Stimulated activated CD8-positive, alpha-beta memory T cell treated with anti-CD3 and anti-CD28 coated beads, Interleukin-7, amount 100 ng/mL, for 48 hours (primary cell): Measurements from ENCODE around the gene SEMG1.

Experiments
- DNase-seq, 2 donors: peaks; one replicate each; pipeline ENCODE4 v3.0.0-alpha.2; 2020; ENCODE audit warnings: low read depth in 1 of 2; ENCODE audit errors: extremely low read depth in 1 of 2

The SEMG1 gene, protein sequence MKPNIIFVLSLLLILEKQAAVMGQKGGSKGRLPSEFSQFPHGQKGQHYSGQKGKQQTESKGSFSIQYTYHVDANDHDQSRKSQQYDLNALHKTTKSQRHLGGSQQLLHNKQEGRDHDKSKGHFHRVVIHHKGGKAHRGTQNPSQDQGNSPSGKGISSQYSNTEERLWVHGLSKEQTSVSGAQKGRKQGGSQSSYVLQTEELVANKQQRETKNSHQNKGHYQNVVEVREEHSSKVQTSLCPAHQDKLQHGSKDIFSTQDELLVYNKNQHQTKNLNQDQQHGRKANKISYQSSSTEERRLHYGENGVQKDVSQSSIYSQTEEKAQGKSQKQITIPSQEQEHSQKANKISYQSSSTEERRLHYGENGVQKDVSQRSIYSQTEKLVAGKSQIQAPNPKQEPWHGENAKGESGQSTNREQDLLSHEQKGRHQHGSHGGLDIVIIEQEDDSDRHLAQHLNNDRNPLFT

DNA sequence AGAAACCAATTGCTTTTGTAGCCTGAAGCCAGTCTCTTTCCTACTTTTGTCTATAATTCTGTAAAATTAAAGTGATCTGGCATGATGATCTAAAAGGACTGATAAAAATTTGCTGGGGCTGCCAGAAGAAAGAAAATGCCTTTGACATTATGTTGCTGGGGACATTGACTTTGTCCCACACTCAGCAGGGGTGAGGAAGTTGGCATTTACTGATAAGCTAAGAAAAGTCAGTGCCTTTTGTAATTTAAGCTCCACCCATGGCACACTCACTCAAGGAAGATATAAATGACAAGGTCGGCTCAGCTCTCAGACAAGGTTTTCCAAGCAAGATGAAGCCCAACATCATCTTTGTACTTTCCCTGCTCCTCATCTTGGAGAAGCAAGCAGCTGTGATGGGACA is at the start of gene SEMG1:
TSS of gene SEMG1 (plus strand) at position 309 of the 400 bp plus-strand sequence. CDS start at position 330, 21 bp downstream.
- no peak for DNase-seq

DNA sequence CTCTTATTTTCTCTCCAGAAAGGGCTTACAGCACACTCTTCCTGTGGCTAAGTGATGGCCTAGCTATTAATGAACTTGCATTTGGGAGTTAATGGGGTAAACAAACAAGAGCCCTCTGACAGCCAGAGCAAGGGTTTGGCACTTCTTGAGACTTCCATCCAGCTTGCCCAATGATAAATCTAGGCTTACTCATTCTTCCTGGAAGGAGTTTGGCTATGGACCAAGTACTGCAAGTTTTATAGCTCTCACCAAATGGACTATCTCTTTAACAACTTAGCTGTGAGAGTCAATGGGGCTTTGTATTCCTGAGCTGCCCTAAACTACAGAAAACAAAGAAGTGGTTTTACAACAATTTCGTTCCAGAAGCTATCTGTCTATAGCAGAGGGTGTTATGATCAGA is 48.9 kb upstream of the SEMG1 start:
- DNase-seq: no peak

DNA sequence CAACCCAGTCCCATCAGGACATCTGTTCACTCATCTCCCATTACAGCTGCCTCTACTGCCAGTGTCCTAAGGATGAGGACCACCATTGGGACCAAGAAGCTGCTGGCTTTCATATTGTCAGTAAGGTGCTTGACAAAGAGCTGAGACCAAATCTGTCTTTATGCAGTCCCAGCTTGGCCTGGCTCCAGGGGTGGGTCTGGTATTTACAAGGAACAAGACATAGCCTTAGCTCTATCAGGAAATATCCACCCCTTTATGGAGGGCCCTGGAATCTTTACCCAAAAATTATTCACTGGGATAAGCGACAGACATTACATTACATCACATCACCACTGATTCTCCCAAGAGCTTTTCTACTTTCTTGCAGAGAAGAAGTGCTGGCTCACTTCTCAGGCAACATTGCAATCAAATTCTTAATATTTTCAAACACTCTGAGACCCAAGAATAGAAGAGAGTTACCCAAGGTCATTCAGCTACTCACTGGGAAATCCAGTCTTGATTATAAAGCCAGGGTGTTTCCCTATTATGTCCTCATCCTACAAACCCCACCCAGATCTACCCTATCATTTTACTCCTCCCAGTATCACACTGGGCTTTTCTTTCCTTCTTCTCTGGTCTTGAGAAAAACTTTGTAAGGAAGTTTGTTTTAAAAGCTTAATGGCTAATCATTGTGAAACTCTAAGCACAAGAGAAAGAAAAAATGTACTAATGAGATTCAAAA is 43.6 kb upstream of the SEMG1 start:
- no peak for DNase-seq

DNA sequence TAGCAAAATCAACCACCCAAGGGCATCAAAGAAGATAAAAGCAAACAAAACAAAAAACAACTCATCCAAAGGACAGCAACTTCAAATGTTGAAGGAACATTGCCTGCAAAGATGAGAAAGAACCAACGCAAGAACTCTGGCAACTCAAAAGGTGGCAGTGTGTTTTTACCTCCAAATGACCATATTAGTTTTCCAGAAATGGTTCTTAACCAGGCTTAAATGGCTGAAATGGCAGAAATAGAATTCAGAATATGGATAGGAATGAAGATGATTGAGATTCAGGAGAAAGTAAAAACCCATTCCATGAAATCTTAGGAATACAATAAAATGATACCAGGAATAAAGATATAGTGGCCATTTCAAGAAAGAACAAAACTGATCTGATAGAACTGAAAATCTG is 41.9 kb upstream of the SEMG1 start:
- DNase-seq: no peak

DNA sequence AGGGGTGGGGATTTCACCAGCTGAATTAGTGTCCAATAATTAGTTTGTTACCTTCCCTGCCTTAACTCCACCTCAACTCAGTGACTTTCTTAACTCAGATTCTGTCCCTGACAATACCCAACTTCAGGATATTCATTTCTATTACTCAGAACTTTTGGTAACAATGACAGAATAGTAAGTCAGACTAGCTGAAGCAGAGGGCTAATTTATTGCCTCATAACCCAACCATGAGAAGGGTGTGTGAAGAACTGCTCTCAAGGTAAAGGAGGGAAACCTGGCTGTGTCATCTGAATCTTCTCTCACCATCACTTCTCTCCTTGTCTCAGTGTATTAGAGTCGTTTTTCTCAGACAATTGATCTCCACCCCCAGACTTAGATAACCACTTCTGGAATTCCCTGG is 33.3 kb upstream of the SEMG1 start:
- DNase-seq: no peak

DNA sequence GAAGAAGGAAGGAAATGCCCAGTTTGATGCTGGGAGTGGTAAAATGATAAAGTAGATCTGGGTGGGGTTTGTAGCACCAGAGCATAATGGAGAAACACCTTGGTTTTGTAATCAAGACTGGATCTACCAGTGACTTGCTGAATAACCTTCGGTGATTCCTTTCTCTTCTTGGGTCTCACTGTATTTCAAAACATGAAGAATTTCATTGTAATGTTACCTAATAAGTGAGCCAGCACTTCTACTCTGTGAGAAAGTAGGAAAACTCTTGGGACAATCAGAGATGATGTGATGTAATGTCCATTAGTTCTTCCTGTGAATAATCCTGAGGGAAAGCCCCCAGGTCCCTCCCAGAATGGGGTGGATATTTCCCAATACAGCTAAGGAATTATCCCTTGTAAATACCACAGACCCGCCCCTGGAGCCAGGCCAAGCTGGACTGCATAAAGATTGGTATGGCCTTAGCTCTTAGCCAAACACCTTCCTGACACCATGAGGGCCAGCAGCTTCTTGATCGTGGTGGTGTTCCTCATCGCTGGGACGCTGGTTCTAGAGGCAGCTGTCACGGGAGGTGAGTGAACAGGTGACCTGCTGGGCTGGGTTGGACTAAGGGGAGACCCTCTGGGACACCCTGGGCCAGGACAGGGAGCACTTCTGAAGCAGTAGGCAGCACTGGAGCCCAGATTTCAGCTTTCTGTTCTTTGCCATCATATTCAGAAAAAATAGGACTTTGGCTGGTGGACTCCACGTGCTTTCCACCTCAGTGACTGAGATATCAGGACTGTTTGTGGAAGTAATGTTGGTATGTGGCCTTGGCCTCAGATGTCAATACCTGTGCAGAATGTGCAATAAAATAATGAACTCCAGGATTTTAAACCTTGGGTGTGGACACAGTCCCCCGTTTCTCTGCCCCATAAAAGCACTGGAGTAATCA is 32.1 kb upstream of the SEMG1 start, which contains the start of gene PI3:
TSS of gene PI3 (plus strand) at position 469 of the 931 bp plus-strand sequence. CDS start at position 490, 21 bp downstream.
- DNase-seq: no peak

DNA sequence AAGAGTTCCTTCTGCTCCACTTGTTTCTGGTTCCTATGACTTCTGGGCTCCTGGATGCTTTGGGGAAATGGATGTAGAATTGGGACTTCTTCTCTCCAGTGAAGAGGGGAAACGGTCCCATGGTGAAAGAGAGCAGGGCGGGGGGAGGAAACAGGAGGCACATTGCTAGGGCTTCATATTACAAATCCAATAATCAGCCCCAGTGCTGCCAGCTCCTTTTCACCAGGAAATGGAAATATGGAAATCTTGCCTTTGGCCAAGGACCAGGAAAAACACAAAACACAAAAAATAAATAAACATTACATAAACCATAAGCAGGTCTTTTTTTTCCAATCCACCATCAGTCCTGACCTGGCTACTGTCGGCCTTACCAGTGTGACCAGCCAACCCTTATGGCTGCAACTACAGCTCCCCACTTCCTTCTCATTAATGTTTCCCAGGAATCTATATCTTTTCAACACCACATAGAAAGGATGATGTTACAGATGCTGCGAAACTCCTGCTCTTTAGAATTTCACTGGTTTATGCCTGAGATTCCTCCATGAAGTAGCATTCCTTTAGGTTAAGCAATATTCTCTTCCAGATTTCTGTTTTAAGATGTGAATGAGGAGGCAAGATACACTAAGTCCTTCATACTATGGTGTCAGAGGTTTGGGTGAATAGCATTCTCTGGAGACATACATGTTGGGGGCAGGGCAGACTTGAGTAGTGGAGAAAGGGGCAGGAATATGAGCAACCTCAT is 30.1 kb upstream of the SEMG1 start:
- no peak for DNase-seq

DNA sequence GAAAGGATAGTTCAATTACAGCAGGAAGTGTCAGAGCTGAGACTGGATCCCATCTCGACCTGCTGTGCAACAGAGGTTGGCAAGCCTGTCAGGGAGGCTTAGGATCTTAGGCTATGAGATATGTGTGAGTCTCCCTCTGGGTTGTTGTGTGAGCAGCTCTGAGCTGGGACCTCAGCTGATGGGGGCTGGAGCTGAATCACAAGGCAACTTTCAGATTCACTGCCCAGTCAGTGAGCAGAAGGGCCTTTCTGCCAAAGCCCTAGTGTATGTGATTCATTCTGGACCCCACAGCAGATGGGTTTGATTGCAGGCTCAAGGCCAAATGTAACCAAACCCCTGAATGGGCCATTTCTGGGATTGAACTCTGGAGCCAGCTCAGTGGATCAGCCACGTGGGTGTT is 27.7 kb upstream of the SEMG1 start:
- no peak for DNase-seq

DNA sequence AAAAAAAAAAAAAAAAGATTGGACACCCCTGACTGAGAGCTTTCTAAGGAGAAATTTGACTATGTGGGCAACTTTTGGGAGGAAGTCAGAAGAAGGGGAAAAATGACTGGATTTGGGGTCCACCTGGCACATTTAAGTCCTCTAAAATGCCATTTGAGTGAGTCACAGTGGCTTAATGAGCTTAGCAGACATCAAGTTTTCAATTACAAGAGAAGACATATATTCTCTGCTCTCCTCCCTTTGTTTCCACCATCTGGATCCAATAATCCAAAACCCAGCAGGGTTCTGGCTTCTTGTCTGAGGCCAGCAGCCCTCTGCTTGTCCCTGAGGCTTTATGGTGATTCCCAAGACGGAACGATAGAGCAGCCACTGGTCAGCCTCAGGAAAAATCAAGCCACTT is 25.2 kb upstream of the SEMG1 start:
- no peak for DNase-seq

DNA sequence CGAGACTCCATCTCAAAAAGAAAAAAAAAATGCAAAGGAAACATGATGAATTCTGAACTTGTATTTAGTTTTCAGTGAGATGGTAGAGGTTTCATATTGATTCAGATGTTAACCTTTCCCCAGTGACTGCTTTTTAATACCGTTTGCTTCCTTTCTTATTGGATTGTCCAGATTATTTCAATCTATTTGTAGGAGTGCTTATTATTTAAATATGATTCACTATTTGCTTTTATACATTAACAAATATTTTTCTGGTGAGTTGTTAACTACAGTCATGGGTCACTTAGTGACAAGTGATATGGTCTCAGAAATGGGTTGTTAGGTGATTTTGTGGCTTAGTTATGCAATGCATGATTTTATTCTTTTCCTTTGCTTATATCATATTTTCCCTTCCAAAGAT is 23.7 kb upstream of the SEMG1 start:
- DNase-seq: no peak

DNA sequence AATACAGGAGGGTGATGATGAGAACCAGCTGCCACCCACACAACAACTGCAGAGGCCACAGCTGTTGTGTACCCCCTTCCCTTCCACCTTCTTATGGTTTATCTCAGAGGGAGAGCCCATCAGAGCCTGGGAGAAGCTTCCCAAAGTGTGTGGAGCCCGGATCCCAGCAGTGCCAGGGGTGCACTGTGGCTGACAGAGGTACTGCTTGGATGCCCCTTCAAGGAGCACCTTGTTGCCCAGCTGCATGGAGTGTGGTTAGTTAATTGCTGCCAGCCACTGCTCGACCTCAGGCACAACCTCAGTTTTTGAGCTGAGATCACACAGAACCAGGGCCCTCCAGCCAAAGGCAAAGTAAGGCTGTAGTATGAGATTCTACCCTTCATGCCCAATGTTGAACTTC is 19.1 kb upstream of the SEMG1 start:
- DNase-seq: no peak

DNA sequence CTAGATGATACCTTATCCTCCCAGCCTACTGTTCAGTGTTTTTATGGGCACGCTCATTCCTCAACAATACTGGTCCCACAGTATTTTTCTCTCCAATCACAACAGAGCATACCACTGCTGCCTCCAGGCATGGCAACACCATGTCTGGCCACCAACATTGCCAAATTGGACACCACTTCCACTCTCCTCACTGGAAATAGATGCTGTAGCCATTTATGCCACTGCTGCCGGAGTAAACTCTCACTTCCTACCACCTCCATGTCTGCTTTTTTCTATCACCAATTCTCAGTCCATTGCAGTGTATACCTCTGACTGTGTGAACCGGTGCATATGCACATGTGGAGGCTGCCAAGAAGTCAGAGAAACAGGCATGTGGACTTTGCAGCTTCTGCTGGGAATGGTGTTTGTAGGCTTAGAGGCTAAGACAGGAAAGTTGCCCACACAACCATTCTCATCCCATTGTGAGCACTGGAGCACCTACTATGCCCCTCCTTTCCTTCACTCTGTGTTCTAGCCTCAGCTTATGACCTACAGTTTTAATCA is 17.7 kb upstream of the SEMG1 start:
- no peak for DNase-seq

DNA sequence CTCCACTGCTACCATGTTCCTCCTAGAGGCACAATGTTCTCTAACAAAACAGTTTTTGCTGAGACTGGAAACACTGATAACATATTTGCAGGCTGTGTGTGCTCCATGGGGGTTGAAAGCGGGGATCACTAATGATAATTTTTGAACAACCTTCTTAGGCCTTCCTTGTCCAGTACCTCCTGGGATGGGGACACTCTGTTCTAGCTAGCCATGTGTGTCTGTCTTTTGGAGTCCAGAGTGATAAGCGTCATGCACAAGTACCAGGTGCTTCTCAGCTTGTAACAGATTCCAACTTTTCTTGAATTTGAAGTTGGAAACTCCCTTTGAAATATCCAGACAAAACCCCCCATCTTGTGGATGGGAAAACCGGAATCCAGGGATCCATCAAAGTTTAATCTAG is 17.0 kb upstream of the SEMG1 start:
- DNase-seq: no peak

DNA sequence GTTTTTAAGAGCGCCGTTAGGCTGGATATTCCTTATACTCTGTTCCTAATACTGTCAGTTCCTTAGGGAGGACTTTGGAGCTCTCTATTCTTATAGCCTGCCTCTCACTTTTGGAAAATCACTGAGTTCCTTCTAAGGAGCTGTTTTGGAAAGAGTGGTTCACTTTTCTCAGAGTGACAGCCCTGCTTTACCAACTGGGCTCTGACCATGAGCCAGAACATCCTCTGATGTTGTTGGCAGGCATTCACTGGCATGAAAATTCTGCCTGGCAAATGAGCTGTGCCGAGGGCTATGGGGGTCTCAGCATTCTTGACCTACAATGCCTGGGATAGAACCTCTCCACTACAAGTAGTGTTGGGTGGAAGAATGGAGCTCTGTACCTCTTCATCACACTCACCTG is 14.9 kb upstream of the SEMG1 start:
- DNase-seq: no peak

DNA sequence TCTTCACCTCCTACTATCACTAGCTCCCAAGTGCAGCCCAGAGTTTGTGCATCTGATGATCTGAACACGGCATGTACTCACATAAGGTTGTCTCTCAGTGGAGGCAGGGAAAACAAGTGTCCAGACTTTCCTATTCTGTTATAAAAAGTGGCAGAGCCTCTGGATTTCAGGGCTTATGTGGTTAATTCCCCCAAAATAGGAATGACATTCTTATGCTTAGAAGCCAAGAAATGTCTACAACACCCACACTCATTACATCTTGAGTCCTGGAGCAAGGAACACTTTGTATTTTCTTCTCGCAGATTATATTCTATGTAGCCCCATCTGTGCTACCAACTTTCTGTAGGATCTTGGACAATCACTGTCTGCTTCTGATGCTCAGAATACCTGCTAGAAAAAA is 13.5 kb upstream of the SEMG1 start:
- no peak for DNase-seq

DNA sequence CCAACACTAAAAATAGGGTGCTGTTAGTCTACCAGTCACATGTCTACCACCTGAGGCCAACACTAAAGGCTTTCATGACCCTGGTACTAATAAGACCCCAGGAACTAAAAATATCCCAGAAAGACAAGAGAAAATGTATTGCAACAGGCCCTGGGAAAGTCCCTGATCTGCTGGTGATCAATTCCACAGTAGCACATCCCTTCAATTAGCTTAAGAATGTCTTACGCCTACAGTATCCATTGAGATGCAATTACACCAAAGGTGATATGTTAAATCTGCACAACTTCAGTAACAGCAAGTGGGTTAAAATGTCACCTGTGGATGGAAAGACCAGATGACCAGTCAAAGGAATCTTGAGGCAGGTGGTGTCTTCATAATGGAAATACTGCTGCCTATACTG is 3.1 kb downstream of the SEMG1 start:
- no peak for DNase-seq

DNA sequence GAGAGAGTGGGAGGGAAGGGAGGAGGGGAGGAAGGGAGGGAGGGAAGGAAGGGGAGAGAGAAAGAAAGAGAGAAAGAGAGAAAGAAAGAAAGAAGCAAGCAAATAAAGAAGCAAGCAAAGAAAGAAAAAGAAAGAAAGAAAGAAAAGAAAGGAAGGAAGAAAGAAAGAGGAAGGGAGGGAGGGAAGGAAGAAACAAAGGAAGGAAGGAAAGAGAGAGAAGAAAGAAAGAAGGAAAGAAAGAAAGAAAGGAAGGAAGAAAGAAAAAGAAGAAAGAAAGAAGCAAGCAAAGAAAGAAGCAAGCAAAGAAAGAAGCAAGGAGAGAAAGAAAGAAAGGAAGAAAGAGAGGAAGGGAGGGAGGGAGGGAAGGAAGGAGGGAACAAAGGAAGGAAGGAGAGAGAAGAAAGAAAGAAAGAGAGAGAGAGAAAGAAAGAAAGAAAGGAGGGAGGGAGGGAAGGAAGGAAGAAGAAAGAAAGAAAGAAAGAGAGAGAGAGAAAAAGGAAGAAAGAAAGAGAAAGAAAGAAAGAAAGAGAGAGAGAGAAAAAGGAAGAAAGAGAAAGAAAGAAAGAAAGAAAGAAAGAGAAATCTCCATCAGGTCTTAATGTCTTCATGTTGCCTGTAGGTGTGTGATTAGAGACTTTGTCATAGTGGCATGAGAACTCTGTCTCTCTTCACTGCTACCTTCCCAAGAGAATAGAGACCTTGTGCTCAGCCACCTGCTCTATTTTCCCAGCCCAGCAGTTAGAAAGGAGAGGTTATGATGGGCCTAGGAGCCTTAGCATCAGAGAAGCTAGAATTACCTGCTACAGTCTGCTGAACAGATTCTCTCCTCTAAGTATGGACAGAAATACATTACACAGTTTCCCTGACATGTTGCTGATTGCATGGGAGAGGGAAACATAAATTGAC is 5.0 kb downstream of the SEMG1 start:
- DNase-seq: no peak

DNA sequence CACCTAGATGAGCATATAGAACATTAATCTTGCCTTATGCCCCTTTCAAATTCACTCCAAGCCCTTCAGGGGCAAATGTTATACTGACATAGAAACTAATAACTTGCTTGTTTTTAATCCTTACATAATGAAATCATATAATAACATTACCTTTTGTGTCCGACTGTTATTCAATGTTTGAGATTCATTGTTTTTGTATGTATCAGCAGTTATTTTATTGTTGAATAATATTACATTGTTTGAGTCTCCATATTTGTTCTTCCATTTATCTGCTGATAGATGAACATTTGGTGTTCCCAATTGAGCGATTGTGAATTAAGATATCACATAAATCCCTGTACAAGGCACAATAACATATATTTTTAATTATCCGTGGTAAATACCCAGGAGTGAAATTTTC is 6.0 kb downstream of the SEMG1 start:
- no peak for DNase-seq

DNA sequence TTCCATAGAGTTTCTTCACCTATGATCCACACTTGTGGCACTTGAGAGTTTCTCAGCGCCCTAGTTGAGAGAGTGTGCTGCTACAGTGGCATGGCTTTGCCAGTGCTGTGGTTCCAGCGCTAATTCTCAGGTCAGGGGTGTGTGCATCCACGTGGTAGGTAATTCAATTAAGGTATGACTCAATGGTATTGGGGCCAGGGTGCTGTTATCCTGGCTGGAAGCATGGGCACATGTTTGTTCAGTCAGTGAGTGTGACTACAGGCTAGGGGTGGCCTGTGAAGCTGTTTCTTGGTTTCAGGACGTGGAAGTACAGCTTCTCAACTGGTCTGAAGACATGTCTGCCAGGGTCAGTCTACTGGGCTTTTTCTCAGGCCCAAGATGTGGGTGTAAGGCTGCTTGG is 11.3 kb downstream of the SEMG1 start:
- no peak for DNase-seq
